Activated T-helper 1 cell treated with Interleukin-2 at 50 U/mL for 16 hours (primary cell): ENCODE data around the gene RAB6A.
"Not testable (repeated sequence)": the region's sequence is repeated elsewhere in the genome, so short reads cannot be mapped to it uniquely, and the experiment has no call there.

Experiments
- DNase-seq: peaks from one replicate; pipeline ENCODE4 v3.0.0-alpha.2; 2020; ENCODE audit warnings: low read depth

The RAB6A gene

GRCh38 chr11:73760679-73761402 is at the start of gene RAB6A:
Gene RAB6A, minus strand, starts transcription at chr11:73761074. Its CDS starts 439 bp downstream, at chr11:73760635.
- DNase-seq, result peak; percentile 99

DNA sequence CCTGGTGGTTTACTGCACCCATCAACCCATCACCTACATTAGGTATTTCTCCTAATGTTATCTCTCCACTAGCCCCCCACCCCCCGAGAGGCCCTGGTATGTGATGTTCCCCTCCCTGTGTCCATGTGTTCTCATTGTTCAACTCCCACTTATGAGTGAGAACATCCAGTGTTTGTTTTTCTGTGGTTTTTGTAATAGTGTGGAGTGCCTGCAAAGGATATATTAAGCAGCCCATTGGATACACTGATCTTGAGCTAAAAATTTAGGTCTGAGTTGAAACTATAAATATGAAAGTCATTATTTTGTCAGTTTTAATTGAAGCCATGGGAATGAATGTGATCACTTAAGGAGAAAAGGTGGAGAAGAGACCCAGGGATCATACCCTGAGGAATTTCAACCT is 49.8 kb upstream of the RAB6A start:
- DNase-seq, result no peak

- no peak for DNase-seq
Observed at GRCh38 chr11:73808052-73808451, 47.2 kb upstream of the RAB6A start.

GRCh38 chr11:73804712-73805111 is 43.8 kb upstream of the RAB6A start:
- DNase-seq, result no peak

GRCh38 chr11:73801136-73801535 is 40.3 kb upstream of the RAB6A start:
- DNase-seq, result no peak

- DNase-seq, result no peak
Observed at GRCh38 chr11:73800276-73800806, 39.5 kb upstream of the RAB6A start.

DNA sequence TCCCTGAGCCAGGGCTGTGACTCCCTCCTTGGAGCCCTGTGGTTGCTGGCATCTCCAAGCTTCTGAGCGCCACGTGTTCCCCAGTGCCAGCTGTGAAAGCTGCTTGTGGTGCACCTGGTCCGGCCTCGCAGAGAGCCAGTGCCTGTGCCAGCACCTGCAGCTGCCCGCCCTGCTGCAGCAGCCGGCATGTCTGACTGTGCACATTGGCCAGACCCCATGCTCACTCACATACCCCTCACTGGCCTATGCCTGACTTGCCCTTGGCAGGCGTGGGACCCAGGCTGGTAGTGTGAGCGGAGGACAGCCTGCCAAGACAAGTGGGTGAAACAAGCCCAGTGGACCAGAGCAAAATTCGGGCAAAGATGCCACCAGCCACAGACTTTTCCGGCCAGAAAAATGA is 36.6 kb upstream of the RAB6A start:
- DNase-seq, result no peak

- DNase-seq, result no peak
Observed at GRCh38 chr11:73795925-73796632, 35.2 kb upstream of the RAB6A start.

GRCh38 chr11:73792584-73792983 is 31.7 kb upstream of the RAB6A start:
- DNase-seq, result no peak

- no peak for DNase-seq
Observed at GRCh38 chr11:73789279-73789670, 28.4 kb upstream of the RAB6A start.

GRCh38 chr11:73787643-73788558 is 27.0 kb upstream of the RAB6A start, which contains the start of gene MRPL48:
Gene MRPL48, plus strand, starts transcription at chr11:73787874. Its CDS starts 98 bp downstream, at chr11:73787972.
- DNase-seq, result peak; percentile 78

DNA sequence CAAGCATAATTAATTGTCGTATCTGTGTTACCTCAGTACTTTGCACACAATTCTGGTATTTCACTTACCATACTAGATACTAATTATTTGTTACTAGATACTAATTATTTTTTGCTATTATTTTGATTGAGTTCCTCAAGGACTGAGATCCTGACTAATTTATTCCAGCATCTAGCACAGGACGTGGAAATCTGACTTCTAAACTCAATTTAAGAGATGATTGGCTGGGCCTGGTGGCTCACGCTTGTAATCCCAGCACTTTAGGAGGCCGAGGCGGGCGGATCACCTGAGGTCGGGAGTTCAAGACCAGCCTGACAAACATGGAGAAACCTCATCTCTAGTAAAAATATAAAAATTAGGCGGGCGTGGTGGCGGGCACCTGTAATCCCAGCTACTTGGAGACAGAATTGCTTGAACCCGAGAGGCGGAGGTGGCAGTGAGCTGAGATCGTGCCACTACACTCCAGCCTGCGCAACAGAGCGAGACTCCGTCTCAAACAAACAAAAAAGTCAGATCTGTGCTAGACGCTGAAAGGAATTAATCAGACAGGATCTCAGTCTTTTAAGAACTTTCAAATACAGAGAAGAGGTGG is 26.3 kb upstream of the RAB6A start:
- no peak for DNase-seq

GRCh38 chr11:73785467-73785866 is 24.6 kb upstream of the RAB6A start:
- DNase-seq, result not testable (repeated sequence)

DNA sequence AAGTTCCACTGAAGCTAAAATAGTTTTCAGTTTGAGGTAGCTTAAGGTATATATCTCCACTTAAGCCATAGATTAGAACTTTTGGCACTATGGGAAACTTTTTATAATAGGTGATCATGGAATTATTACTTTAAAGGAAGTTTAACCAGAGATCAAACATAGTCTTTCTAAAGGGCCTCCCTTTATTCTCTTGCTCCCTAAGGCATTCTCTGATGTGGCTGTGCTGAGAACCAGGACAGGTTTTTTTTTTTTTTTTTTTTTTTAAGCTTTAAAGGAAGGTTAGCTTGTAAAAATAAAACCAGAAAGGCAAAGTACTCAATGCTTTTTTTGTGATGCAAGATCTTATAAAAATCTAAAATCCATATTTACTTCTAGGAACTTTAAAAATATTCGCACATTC is 23.9 kb upstream of the RAB6A start:
- DNase-seq, result no peak

DNA sequence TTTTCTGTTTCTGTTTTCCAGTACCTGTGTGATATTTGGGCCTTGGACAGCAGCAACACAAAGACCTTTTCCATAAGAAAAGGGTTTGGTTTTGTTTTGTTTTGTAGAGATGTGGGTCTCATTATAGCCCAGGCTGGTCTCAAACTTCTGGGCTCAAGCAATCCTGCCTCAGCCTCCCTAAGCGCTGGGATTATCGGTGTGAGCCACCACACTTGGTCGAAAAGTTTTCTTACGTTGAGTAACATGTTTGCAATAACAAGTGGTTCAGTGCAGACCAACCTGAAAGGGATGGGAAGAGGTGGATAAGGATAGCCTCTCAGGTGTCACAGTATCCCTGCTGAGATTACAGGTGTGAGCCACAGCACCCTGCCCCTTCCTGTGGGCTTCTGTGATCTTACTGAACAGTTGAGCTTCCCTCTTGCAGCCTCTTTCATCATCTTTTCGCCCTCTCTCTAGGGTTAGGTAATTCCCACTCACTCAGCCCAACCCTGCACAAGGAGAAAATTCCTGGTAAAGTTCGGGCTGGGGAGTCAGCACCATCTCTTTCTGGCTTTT is 23.3 kb upstream of the RAB6A start:
- no peak for DNase-seq

DNA sequence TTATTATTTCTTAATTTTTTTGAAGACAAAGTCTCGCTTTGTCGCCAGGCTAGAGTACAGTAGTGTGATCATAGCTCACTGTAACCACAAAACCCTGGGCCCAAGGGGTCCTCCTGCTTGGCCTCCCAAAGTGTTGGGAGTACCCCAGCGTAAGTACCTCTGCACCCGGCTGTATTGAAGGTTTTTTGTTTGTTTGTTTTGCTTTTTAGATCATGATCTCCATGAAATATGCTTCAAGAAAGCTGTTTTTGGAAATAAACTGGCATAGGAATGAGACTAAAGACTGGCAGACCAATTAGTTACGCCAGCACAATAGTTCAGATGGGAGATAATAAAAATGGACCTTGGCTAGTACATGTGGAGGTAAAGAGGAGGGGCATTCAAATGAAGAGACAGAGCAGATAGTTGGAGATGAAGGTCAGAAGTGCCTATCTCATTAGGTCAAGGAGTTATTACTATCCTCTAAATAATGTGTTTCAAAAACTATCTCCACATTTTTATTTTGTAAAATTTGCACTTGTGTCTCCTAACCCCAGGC is 22.7 kb upstream of the RAB6A start:
- no peak for DNase-seq

DNA sequence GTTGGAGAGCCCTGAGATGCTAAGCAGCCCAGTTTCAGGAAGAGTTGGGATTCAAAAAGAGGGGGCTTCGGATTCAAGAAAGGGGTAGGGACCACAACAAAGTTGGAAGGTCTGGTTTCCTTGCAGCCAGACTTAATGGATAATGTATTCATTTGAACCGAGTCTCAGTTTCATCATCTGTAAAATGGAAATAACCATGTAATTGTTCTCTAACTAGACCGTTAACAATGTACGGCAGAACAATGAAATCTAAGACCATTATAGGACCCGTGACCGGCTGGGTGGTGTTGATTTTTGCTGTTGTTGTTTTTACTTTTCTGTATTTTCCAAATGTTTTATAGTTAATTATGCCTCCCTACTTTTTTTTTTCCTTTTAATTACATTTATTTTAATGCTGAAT is 20.4 kb upstream of the RAB6A start:
- no peak for DNase-seq

DNA sequence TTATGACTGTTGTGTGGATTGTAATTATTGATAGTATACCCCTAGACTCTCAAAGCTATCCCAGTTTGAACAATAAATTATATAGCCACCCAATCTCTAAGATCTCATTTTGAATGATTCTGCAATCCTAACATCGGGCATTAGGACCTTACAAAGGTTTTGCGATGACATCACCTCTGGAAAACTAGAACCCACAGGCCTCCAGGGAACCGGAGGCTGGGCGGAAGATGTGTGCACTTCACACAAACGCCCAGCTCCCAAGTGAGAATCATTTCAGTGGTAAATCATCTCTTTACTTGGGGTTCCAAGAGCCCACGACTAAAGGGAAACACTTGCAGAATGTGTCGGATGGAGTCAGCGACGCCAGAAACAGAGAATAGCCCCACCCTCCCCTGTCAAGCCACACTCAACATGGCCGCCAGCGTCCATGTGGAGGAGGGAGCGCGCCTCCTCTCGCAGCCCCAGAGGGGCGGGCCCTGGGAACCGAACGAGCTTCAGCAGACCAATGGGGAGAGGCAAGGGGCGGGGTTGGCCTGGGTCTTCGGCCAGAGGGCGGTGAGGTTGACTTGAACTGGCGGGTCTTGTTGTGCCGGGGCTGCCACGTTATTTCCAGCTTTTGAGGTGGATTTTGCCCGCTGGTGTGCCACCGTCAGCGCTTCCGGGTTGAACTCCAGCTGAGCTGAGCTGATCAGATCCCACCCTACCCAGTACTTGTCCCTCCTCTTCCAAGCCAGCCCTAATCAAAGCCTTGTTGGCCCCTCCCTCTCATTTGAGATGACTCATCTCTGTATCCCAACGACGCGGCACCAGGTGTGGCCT is 18.4 kb upstream of the RAB6A start:
- peak; percentile 95 for DNase-seq

- not testable (repeated sequence) for DNase-seq
Observed at GRCh38 chr11:73770811-73771210, 9.9 kb upstream of the RAB6A start.

DNA sequence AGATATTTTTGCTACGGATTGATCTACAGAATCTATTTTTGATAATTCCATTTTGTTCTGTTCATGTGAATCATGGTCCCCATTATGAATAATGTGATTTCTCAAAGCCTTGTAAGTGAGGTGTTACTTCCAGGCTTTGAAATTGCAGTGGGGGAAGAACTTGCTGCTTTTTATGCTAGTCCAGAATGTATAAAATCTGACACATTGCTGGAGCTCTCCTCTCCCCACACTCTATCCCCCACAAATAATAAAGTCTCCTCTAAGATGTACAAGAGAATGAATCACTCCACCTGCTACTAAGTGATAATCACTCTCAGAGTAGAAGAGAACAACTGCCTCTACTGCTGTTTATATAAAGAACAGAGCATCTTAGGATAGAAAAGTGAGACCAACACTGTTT is 5.9 kb upstream of the RAB6A start:
- DNase-seq, result no peak
